Putamen (tissue), 1 donor: ENCODE measurements around the gene F2RL1.
A peak's percentile ranks its signal among the peaks of the same experiment; 100 is the strongest.
"Not testable (repeated sequence)": the region's sequence is repeated elsewhere in the genome, so short reads cannot be mapped to it uniquely, and the experiment has no call there.

Experiments
- DNase-seq: peaks from one replicate; pipeline ENCODE4 v3.0.0-alpha.2; 2016; ENCODE audit warnings: low spot score

Gene F2RL1

DNA sequence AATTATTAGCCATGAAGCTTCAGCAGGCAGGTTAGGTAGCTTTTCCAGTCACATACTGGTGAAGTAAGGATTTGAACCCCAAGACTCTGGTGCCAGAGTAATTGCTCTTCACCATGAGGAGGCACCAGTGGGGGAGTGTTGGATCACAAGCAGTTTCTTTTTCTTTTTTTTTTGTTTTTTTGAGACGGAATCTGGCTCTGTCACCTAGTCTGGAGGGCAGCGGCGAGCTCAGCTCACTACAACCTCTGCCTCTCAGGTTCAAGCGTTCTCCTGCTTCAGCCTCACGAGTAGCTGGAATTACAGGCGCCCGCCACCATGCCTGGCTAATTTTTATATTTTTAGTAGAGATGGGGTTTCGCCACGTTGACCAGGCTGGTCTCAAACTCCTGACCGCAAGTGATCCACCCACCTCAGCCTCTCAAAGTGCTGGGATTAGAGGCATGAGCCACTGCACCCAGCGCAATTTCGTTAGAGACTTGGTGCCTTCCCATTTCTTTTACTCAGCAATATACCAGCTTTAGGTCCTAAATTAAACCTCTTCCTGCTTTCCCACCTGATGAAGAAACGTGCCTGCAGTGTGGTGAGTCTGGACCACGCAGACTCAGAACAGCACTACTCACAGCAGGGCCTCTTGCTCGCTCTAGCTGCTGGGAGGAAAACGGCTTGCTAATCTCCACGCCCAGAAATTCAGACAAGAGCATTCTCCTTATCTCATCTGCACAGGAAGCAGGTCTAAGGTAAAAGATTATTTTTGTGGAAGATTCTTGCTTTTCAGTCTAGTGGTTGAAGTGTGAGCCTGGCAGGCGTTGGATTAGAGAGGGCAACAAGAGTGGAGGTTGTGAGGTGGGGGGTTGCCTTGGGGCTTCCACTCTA is 30.8 kb downstream of the F2RL1 start, which contains the start of gene S100Z:
Gene S100Z, plus strand, starts transcription at position 596 of the 873 bp plus-strand sequence. CDS start 25,346 bp downstream, outside the sequence.
- DNase-seq = no peak

DNA sequence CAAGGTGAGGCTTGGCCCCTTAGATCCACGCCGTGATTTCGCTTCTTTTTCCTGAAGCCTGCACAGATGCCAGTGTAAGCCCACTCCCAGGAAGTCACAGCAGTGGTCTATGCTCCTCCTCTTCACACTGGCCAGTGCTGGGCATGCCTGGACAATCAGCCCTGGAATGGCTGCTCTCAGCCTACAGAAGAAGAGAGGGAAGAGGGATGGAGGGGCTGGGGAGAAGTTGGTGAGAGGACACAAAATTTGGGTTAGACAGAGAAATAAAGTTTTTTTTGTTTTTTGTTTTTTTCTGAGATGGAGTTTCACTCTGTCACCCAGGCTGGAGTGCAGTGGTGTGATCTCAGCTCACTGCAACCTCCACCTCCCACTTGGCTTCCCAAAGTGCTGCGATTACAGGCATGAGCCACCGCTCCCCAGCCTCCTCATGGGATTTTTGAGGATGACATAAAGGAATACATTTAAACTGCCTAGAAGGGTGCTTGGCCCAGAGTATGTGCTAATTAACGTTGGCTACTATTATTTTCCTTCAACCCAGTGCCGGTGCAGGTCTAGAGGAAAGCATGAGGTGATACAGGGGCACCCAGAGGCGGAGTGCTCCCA is 31.8 kb downstream of the F2RL1 start:
- peak; percentile 30 for DNase-seq

DNA sequence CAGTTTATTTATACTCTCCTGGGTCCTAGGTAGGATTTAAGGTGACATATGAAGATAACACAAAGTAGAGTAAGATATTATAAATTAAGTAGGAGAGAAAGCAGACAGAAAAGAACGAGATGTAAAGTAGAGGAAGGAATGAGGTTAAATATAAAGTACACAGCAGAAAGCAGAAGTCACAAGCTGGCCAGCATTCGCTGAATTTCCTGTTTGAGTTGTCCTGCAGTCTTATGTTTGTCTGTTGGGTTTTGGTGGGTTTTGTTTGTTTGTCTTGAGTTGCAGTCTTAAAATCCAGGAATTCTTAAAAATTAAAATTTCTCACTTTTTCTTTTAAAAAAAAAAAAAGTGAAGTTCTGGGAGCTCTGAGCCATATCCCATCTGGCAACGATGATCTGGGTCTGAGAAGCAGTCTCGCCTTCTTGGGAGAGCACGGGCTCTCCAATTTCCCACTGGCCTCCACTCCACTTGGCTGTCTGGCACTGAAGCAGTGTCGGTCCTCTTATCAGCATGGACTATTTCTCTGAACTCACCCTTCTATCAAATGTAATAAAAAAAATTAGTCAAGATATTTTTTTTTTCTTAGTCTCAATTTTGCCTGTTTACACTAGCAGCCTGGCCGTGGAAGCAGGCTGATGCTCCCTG is 33.0 kb downstream of the F2RL1 start:
- no peak for DNase-seq

GRCh38 chr5:76852772-76853171 is 33.9 kb downstream of the F2RL1 start:
- DNase-seq = no peak

- DNase-seq = not testable (repeated sequence)
Measured at GRCh38 chr5:76853741-76854140, 34.9 kb downstream of the F2RL1 start.

GRCh38 chr5:76854644-76855043 is 35.8 kb downstream of the F2RL1 start:
- DNase-seq = no peak

- not testable (repeated sequence) for DNase-seq
Measured at GRCh38 chr5:76855501-76855900, 36.7 kb downstream of the F2RL1 start.

GRCh38 chr5:76855961-76856360 is 37.1 kb downstream of the F2RL1 start:
- no peak for DNase-seq

DNA sequence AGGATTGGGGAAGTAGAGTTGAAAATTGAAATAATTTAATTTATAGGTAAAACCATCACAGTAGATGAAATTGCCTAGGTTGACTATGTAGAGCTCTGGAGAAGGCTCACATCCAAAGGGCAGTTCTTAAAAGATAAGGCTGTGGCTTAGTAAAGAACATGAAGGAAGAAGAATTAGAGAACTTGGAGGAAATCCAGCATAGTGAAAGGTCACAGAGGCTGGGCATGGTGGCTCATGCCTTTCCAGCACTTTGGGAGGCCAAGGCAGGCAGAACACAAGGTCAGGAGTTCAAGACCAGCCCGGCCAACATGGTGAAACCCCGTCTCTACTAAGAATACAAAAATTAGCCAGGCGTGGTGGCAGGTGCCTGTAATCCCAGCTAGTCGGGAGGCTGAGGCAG is 38.0 kb downstream of the F2RL1 start:
- DNase-seq = not testable (repeated sequence)

DNA sequence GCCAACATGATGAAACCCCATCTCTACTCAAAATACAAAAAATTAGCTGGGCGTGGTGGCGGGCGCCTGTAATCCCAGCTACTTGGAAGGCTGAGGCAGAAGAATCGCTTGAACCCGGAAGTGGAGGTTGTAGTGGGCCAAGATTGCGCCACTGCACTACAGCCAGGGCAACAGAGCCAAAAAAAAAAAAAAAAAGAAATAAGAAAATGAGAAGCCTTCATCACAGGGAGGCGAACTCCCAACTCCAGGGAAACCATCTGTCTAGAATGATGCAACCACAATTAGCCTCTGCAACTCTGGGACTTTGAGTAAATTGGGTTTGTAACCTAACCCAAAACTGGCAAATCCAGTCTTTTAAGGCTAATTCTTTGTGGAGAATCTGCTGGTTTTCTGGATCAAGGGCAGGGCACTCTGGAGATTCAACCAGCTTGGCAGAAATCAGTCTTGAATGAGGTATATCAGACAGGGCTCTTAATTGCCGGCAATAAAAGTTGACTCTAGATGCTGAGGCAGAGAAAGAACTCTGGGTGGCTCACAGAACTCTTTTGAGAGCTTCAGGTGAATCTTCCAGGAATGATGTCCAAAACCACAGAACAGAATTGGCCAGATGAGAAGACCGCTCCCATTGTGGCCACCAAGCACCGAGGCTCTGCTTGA is 40.9 kb downstream of the F2RL1 start:
- no peak for DNase-seq

DNA sequence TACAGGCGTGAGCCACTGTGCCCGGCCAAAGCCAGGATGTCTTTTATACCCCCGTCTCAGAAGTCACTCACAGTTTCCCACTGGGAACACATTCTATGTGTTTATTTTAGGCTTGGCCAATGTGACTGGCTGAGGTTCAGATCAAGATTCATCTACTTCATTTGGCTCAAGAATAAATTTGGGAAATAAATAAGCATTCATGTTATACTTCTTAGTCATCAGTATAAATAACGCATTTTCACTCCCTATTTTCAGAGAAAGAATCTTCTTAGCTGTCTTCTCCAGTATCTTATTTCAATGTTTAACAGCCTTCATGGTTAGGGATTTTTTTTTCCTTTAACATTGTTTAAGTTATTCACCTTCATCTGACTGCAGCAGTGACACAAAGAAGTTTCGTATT is 42.8 kb downstream of the F2RL1 start:
- no peak for DNase-seq

DNA sequence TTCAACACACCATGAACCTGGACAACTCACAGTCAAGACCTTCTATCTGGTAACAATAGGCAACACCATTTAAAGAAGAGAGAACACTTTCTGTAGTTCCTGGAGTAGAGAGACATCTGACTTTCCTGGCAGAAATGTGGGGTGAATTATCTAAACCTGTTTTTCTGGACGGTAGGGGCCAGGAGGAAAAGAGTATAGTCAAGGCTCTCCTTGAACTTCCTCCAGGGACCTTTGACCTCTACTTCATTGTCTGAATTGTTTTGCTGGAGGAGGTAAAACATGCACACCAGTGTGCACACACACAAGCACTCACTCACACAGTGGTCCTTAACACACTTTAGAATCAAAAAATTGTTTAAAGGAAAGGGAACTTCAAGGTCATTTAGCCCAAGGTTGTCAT is 44.2 kb downstream of the F2RL1 start:
- no peak for DNase-seq

- DNase-seq = no peak
Measured at GRCh38 chr5:76866503-76866902, 47.7 kb downstream of the F2RL1 start.

DNA sequence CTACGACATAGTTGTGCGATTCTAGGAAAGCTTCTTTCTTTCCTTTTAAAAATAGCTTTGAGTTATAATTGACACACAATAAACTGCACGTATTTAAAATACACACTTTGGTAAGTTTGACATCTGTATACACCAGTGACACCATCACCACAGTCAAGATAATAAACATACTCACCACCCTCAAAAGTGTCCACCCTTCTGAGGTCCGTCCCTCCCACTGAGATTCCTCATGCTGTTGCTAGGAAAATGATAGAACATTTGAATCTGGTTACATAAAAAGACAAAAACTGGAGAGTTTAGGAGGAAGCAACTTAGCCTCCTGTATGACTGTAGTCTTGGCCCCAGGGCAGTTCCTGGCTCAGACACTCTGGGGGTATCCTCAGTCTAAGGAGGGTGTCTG is 48.2 kb downstream of the F2RL1 start:
- DNase-seq = no peak

GRCh38 chr5:76867827-76868693 is 49.2 kb downstream of the F2RL1 start:
- DNase-seq = peak; percentile 67

- no peak for DNase-seq
Measured at GRCh38 chr5:76870046-76870445, 51.2 kb downstream of the F2RL1 start.

- no peak for DNase-seq
Measured at GRCh38 chr5:76874088-76874581, 55.3 kb downstream of the F2RL1 start.
